H1 (cell line): ENCODE data around the gene SH3RF3. TPM values are rescaled to one million over a fixed set of nuclear protein-coding genes. Genes with fewer than 3 reads are reported as not detected.

Experiments
- CTCF ChIA-PET: fragments of 300-600 bp; sonication (Branson Sonifier 250); formaldehyde crosslinking; loops from one replicate; lab custom pipeline; 2021; ENCODE audit not compliant: partially characterized antibody; lab: Charles Lee
- POLR2A ChIA-PET: fragments of 300-600 bp; sonication (Branson Sonifier 250); formaldehyde crosslinking; loops from one replicate; lab custom pipeline; 2021; ENCODE audit warnings: inconsistent platforms; ENCODE audit not compliant: partially characterized antibody; lab: Charles Lee
- DNase-seq, 2 experiments: peaks; one replicate each; pipeline versions ENCODE4 v3.0.0 to v3.0.0-alpha.2; 2010 to 2022; ENCODE audit warnings: low spot score in 2 of 2, low read depth in 1 of 2, mixed read lengths in 1 of 2
- FAIRE-seq: peaks from 2 replicates; lab custom pipeline; 2011; peaks lifted over from hg19 to GRCh38; lab: Jason Lieb, UNC
- H2AFZ ChIP-seq: 2 replicates; pipeline ENCODE4 v1.8.1; 2012; ENCODE audit warnings: low read length, inconsistent platforms
- H2AK5ac ChIP-seq: 2 replicates; pipeline ENCODE4 v1.6.1; 2013; ENCODE audit warnings: low read depth, low read length
- H2BK120ac ChIP-seq: replicated peaks from 2 replicates; pipeline ENCODE3; 2013; ENCODE audit warnings: low read depth, low read length, inconsistent platforms
- H2BK12ac ChIP-seq: 2 replicates; pipeline ENCODE4 v1.6.1; 2013; ENCODE audit warnings: low read depth, low read length
- H2BK15ac ChIP-seq: 2 replicates; pipeline ENCODE4 v1.6.1; 2013; ENCODE audit warnings: low read length
- H2BK20ac ChIP-seq: 2 replicates; pipeline ENCODE4 v1.6.1; 2013; ENCODE audit warnings: low read length
- H2BK5ac ChIP-seq: 2 replicates; pipeline ENCODE4 v1.6.1; 2013; ENCODE audit warnings: low read depth, low read length
- H3K14ac ChIP-seq: 2 replicates; pipeline ENCODE4 v1.6.1; 2013; ENCODE audit warnings: inconsistent platforms; ENCODE audit not compliant: insufficient read length
- H3K18ac ChIP-seq: 2 replicates; pipeline ENCODE4 v1.6.1; 2013; ENCODE audit warnings: low read length; ENCODE audit errors: extremely low read depth
- H3K23ac ChIP-seq: 2 replicates; pipeline ENCODE4 v1.6.1; 2013; ENCODE audit warnings: inconsistent platforms; ENCODE audit not compliant: insufficient read length
- H3K23me2 ChIP-seq: 2 replicates; pipeline ENCODE4 v1.6.1; 2013; ENCODE audit warnings: low read depth, low read length
- H3K27ac ChIP-seq: 2 replicates; pipeline ENCODE4 v1.6.1; 2011; ENCODE audit warnings: low read depth, low read length, inconsistent platforms
- H3K27me3 ChIP-seq, 4 experiments: replicated peaks in 1 of 4; 1 replicate in 1 of 4; 2 replicates in 3 of 4; pipeline versions ENCODE4 v1.6.1 to v1.8.1; 2011 to 2013; ENCODE audit warnings: low read length in 3 of 4, mild to moderate bottlenecking in 3 of 4, inconsistent platforms in 2 of 4, mixed read lengths in 2 of 4, moderate library complexity in 1 of 4; ENCODE audit not compliant: control insufficient read depth in 3 of 4, insufficient read depth in 3 of 4; ENCODE audit errors: extremely low read depth in 1 of 4
- H3K36me3 ChIP-seq, 4 experiments: 2 replicates each; pipeline versions ENCODE4 v1.6.1 to v1.8.1; 2011 to 2013; ENCODE audit warnings: mild to moderate bottlenecking in 4 of 4, low read length in 3 of 4, moderate library complexity in 2 of 4, control low read depth in 1 of 4, inconsistent platforms in 1 of 4; ENCODE audit not compliant: insufficient read depth in 4 of 4, control insufficient read depth in 2 of 4
- H3K4ac ChIP-seq: replicated peaks from 2 replicates; pipeline ENCODE3; 2013; ENCODE audit warnings: low read length, low read depth, mixed read lengths, inconsistent platforms; ENCODE audit not compliant: insufficient read length
- H3K4me1 ChIP-seq, 4 experiments: replicated peaks in 1 of 4; 1 replicate in 1 of 4; 2 replicates in 3 of 4; pipeline versions ENCODE4 v1.6.1 to v1.8.1; 2011 to 2013; ENCODE audit warnings: low read length in 3 of 4, inconsistent platforms in 2 of 4, mixed read lengths in 1 of 4; ENCODE audit not compliant: insufficient read depth in 4 of 4, control insufficient read depth in 3 of 4
- H3K4me2 ChIP-seq, 2 experiments: 2 replicates each; pipeline versions ENCODE4 v1.6.1 to v1.8.1; 2011 to 2013; ENCODE audit warnings: low read depth in 2 of 2, low read length in 2 of 2, control low read depth in 1 of 2, inconsistent platforms in 1 of 2, mild to moderate bottlenecking in 1 of 2; ENCODE audit not compliant: insufficient read depth in 1 of 2
- H3K4me3 ChIP-seq, 4 experiments: fragments of 200-600, 300-600 bp in 1 of 4; sonication (generic), shearing (Covaris generic), sonication (Bioruptor Twin) in 1 of 4; 2 replicates each; pipeline versions ENCODE4 v1.5.1 to v1.8.1; 2011 to 2016; ENCODE audit warnings: low read length in 4 of 4, low read depth in 3 of 4, control low read depth in 2 of 4, inconsistent platforms in 2 of 4, mild to moderate bottlenecking in 2 of 4, mixed read lengths in 1 of 4, moderate library complexity in 1 of 4; ENCODE audit not compliant: insufficient read depth in 2 of 4; ENCODE audit errors: extremely low read depth in 1 of 4
- H3K56ac ChIP-seq: replicated peaks from 2 replicates; pipeline ENCODE3; 2013; ENCODE audit warnings: low read depth, mild to moderate bottlenecking, mixed read lengths, low read length, inconsistent platforms; ENCODE audit not compliant: insufficient read length
- H3K79me1 ChIP-seq: 2 replicates; pipeline ENCODE4 v1.6.1; 2013; ENCODE audit warnings: low read depth, low read length, control low read depth
- H3K79me2 ChIP-seq, 2 experiments: 2 replicates each; pipeline versions ENCODE4 v1.6.1 to v1.8.1; 2012 to 2013; ENCODE audit warnings: low read length in 2 of 2, mild to moderate bottlenecking in 2 of 2, inconsistent platforms in 1 of 2; ENCODE audit not compliant: insufficient read depth in 2 of 2, control insufficient read depth in 1 of 2
- H3K9ac ChIP-seq, 4 experiments: replicated peaks in 1 of 4; 1 replicate in 1 of 4; 2 replicates in 3 of 4; pipeline versions ENCODE4 v1.6.1 to v1.8.1; 2011 to 2013; ENCODE audit warnings: low read depth in 3 of 4, low read length in 3 of 4, control low read depth in 2 of 4, mild to moderate bottlenecking in 2 of 4, moderate library complexity in 2 of 4, inconsistent platforms in 1 of 4; ENCODE audit errors: extremely low read depth in 1 of 4
- H3K9me3 ChIP-seq, 2 experiments: 2 replicates each; pipeline versions ENCODE4 v1.6.1 to v1.8.1; 2012 to 2013; ENCODE audit warnings: mild to moderate bottlenecking in 2 of 2, moderate library complexity in 2 of 2, control low read depth in 1 of 2, inconsistent platforms in 1 of 2, low read depth in 1 of 2, low read length in 1 of 2, mixed read lengths in 1 of 2; ENCODE audit not compliant: insufficient read depth in 2 of 2
- H4K20me1 ChIP-seq, 2 experiments: replicated peaks in 1 of 2; 2 replicates each; pipeline versions ENCODE3 to v1.8.1; 2011 to 2013; ENCODE audit warnings: inconsistent platforms in 2 of 2, low read length in 2 of 2, mild to moderate bottlenecking in 1 of 2; ENCODE audit not compliant: insufficient read depth in 2 of 2, control insufficient read depth in 1 of 2
- H4K5ac ChIP-seq: 2 replicates; pipeline ENCODE4 v1.6.1; 2013; ENCODE audit warnings: low read length, low read depth, mixed read lengths, inconsistent platforms; ENCODE audit not compliant: insufficient read length
- H4K8ac ChIP-seq: 2 replicates; pipeline ENCODE4 v1.8.0; 2013; ENCODE audit warnings: mild to moderate bottlenecking, moderate library complexity, low read length, inconsistent platforms; ENCODE audit not compliant: insufficient read depth; ENCODE audit errors: extremely low read depth
- H4K91ac ChIP-seq: replicated peaks from 2 replicates; pipeline ENCODE3; 2013; ENCODE audit warnings: low read length, mixed read lengths, inconsistent platforms; ENCODE audit not compliant: insufficient read length
- BACH1 ChIP-seq: IDR thresholded peaks from 2 replicates; pipeline ENCODE4 v1.6.1; 2012; ENCODE audit warnings: low read length, improper control_type of control experiment
- CBX5 ChIP-seq: fragments of 300-800, 300-1000 bp; sonication (generic); IDR thresholded peaks from 2 replicates; pipeline ENCODE4 v1.7.1; 2016; ENCODE audit warnings: antibody characterized with exemption, low read length, low read depth
- CTCF ChIP-seq, 3 experiments: IDR thresholded peaks; 1 replicate in 2 of 3; 2 replicates in 1 of 3; pipeline versions ENCODE4 v1.5.1 to v1.6.1; 2011; ENCODE audit warnings: low read length in 3 of 3, mild to moderate bottlenecking in 3 of 3, inconsistent platforms in 2 of 3, low read depth in 1 of 3, moderate library complexity in 1 of 3; ENCODE audit not compliant: insufficient read depth in 1 of 3; ENCODE audit errors: control extremely low read depth in 1 of 3
- EGR1 ChIP-seq: IDR thresholded peaks from 2 replicates; pipeline ENCODE4 v1.6.1; 2011; ENCODE audit warnings: low read depth, low read length, borderline replicate concordance
- SP1 ChIP-seq: IDR thresholded peaks from 2 replicates; pipeline ENCODE4 v1.6.1; 2011; ENCODE audit warnings: low read depth, low read length
- TBP ChIP-seq: IDR thresholded peaks from 2 replicates; pipeline ENCODE4 v1.6.1; 2011; ENCODE audit warnings: low read depth, low read length, improper control_type of control experiment
- WGBS, 2 experiments: shearing (Covaris generic) in 1 of 2; methylation state at CpG; one replicate each; pipeline versions ENCODE4 v1.1.6 to v1.1.7; 2013 to 2015; ENCODE audit warnings: low lambda C conversion rate in 2 of 2, mixed read lengths in 2 of 2, inconsistent platforms in 1 of 2, low coverage in 1 of 2, missing lambda C conversion rate in 1 of 2; ENCODE audit not compliant: insufficient replicate concordance in 2 of 2, insufficient coverage in 1 of 2, insufficient read length in 1 of 2; ENCODE audit errors: extremely low coverage in 1 of 2, missing lambda C conversion rate in 1 of 2; 5-methylcytosine and 5-hydroxymethylcytosine counted together
- polyA plus RNA-seq, 7 experiments: library from polyadenylated mRNA; depleted of rRNA in 3 of 7; stranded (reverse) in 5 of 7; unstranded in 2 of 7; fragments of >200 nt in 5 of 7; fragments of 200-250 nt in 2 of 7; gene quantifications; 1 replicate in 5 of 7; 2 replicates in 1 of 7; 4 replicates in 1 of 7; pipeline versions ENCODE4 v1.2.1 to v1.2.3, GENCODE V29; 2011 to 2013; ENCODE audit warnings: missing spikeins in 2 of 7, mixed read lengths in 2 of 7
- total RNA-seq: library from RNA; stranded (reverse); fragmentation: NEBNext Ultra II Directional; extraction: Animal tissue kit (Norgen Biotek cat#: 25700); gene quantifications from 2 replicates; pipeline ENCODE4 v1.2.1, GENCODE V29; 2021

The SH3RF3 gene
- total and polyA plus RNA-seq, 2 of the 8 experiments (the other 6 are each of a cell fraction or from before 2014, with no cell fraction given), result 0.11 to 0.65 TPM

GRCh38 chr2:109525836-109526235 lies 396.8 kb downstream of the SH3RF3 start:
- Histone ChIP-seq H2BK20ac (no peak overlapping the region), H4K5ac (no peak overlapping the region), H3K18ac (no peak overlapping the region), H3K23ac (no peak overlapping the region), H4K8ac (no peak overlapping the region), H3K27me3 (no peaks in the 10 kb centered on the region), H3K14ac (no peak overlapping the region), H3K79me1 (no peaks in the 10 kb centered on the region), H2BK120ac (no peak overlapping the region), H2BK15ac (no peak overlapping the region), H3K23me2 (peaks cover 2% of the 10 kb centered on the region; the same call in 1 of the 2 replicates)
- POLR2A ChIA-PET, result interaction anchor here (1.2 kb wide), 1 partner anchor 20 kb away, joined by 3 read pairs; no protein-coding TSS in a partner anchor
- TF ChIP-seq EGR1 (no peak), TBP (no peak), BACH1 (no peak), CTCF (IDR thresholded peaks at IDR 0.05; ENCODE audit: control extremely low read depth in 1 of 3, insufficient read depth in 1 of 3, low read depth in 1 of 3, low read length in 3 of 3) (no peak), SP1 (no peak), CBX5 (no peak)
- TF ChIP-seq, all 59 proteins: peak for 0
- no peak overlapping the region for H3K4ac ChIP-seq
- WGBS, 2 experiments, result 86% methylated on average over 4 of the region's 4 CpGs; no CpG with 5 or more reads in 1 of the 2 experiments
- no peak overlapping the region for H2BK5ac ChIP-seq
- H3K4me1 ChIP-seq, result no peaks in the 10 kb centered on the region
- H2BK12ac ChIP-seq, result no peak overlapping the region
- no peaks in the 10 kb centered on the region for H3K36me3 ChIP-seq
- no peak overlapping the region for H3K9ac ChIP-seq
- DNase-seq (no peak), FAIRE-seq (no peak)
- H3K56ac ChIP-seq, result no peak overlapping the region
- no peaks in the 10 kb centered on the region for H4K20me1 ChIP-seq
- H3K4me3 ChIP-seq, result no peak overlapping the region
- no peak overlapping the region for H4K91ac ChIP-seq
- H2AK5ac ChIP-seq, result no peak overlapping the region
- H3K9me3 ChIP-seq, result no peaks in the 10 kb centered on the region
- no peak overlapping the region for H2AFZ ChIP-seq
- CTCF ChIA-PET, result interaction anchor here (0.6 to 4.6 kb wide), 6 partner anchors 9 to 187 kb away, joined by 3 to 26 read pairs (median 8); no protein-coding TSS in a partner anchor
- no peak overlapping the region for H3K27ac ChIP-seq
- H3K79me2 ChIP-seq, result no peaks in the 10 kb centered on the region
- no peak overlapping the region for H3K4me2 ChIP-seq
